ENCODE measurements around the gene TENT5C.

TENT5C gene

DNA sequence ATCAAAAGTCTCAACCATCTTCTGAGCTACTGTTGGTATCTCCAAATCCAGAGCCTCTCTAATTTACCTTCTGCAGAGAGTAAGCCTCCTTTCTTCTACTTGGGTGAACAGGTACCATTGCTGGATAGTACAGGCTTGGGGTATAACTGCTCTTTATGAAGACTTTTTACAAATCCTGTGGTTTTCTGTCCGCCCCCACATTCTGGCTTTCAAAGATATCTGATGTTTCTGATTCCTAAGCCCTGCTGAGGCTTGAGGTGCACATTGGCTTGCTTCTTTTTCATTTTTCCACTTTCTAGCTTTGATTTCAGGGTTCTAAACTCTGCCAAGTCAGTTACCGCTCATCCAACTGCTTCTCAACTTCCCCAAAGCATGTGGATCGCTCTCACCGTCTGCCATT, 37.1 kb downstream of the TENT5C start:
- Histone ChIP-seq H3K79me2 (ENCODE audit: control insufficient read depth, low read length) (no peaks in the 10 kb centered on the region), H3K27ac (ENCODE audit: low read depth, low read length) (no peak overlapping the region), H3K36me3 (ENCODE audit: control insufficient read depth, low read length) (no peaks in the 10 kb centered on the region), H4K20me1 (ENCODE audit: control insufficient read depth, insufficient read depth, low read depth, low read length) (no peaks in the 10 kb centered on the region), H3K4me3 (ENCODE audit: low read length) (no peak overlapping the region), H3K9me3 (ENCODE audit: control insufficient read depth, insufficient read depth, low read length) (no peaks in the 10 kb centered on the region), H3K4me1 (ENCODE audit: control insufficient read depth, low read length) (peaks cover 9% of the 10 kb centered on the region), H3K27me3 (ENCODE audit: control insufficient read depth, low read length) (0 out of 2 replicates have a peak, but pooled peaks cover 10% of the 10 kb centered on the region), H3F3A (ENCODE audit: control insufficient read depth, insufficient read depth) (no peaks in the 10 kb centered on the region), H3K9me2 (replicated peaks; ENCODE audit: control insufficient read depth, low read length) (no peaks in the 10 kb centered on the region), H3K4me2 (ENCODE audit: low read length) (no peak overlapping the region)
- no peak for TF ChIP-seq EZH2phosphoT487 (IDR thresholded peaks at IDR 0.05; ENCODE audit: borderline replicate concordance, low read length)
- TF ChIP-seq, protein P1, sequence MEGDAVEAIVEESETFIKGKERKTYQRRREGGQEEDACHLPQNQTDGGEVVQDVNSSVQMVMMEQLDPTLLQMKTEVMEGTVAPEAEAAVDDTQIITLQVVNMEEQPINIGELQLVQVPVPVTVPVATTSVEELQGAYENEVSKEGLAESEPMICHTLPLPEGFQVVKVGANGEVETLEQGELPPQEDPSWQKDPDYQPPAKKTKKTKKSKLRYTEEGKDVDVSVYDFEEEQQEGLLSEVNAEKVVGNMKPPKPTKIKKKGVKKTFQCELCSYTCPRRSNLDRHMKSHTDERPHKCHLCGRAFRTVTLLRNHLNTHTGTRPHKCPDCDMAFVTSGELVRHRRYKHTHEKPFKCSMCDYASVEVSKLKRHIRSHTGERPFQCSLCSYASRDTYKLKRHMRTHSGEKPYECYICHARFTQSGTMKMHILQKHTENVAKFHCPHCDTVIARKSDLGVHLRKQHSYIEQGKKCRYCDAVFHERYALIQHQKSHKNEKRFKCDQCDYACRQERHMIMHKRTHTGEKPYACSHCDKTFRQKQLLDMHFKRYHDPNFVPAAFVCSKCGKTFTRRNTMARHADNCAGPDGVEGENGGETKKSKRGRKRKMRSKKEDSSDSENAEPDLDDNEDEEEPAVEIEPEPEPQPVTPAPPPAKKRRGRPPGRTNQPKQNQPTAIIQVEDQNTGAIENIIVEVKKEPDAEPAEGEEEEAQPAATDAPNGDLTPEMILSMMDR (IDR thresholded peaks at IDR 0.05; ENCODE audit: low read depth, low read length, poor library complexity, severe bottlenecking) = no peak

DNA sequence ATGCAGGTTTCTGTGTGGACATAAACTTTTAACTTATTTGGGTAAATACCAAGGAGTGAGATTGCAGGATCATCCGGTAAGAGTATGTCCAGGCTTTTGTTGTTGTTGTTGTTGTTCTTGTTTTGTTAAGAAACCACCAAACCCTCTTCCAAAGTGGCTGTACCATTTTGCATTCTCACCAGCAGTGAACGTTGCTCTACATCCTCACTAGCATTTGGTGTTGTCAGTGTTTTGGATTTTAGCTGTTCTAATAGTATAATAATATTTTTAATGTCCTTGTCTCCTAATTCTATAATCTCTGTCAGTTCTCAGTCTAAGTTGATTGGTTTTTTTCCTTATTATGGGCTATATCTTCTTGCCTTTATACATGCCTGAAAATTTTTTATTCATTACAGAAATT, 37.8 kb downstream of the TENT5C start:
- Histone ChIP-seq H3K79me2 (ENCODE audit: control insufficient read depth, low read length) (no peaks in the 10 kb centered on the region), H3K4me1 (ENCODE audit: control insufficient read depth, low read length) (peaks cover 3% of the 10 kb centered on the region), H3K4me2 (ENCODE audit: low read length) (no peak overlapping the region), H3K27me3 (ENCODE audit: control insufficient read depth, low read length) (0 out of 2 replicates have a peak, but pooled peaks cover 6% of the 10 kb centered on the region), H3K9me3 (ENCODE audit: control insufficient read depth, insufficient read depth, low read length) (no peaks in the 10 kb centered on the region), H3K9me2 (replicated peaks; ENCODE audit: control insufficient read depth, low read length) (no peaks in the 10 kb centered on the region), H3K27ac (ENCODE audit: low read depth, low read length) (no peak overlapping the region), H3F3A (ENCODE audit: control insufficient read depth, insufficient read depth) (no peaks in the 10 kb centered on the region), H3K4me3 (ENCODE audit: low read length) (no peak overlapping the region), H3K36me3 (ENCODE audit: control insufficient read depth, low read length) (no peaks in the 10 kb centered on the region), H4K20me1 (ENCODE audit: control insufficient read depth, insufficient read depth, low read depth, low read length) (no peaks in the 10 kb centered on the region)
- TF ChIP-seq, protein P1 (IDR thresholded peaks at IDR 0.05; ENCODE audit: low read depth, low read length, poor library complexity, severe bottlenecking) = no peak
- no peak for TF ChIP-seq EZH2phosphoT487 (IDR thresholded peaks at IDR 0.05; ENCODE audit: borderline replicate concordance, low read length)

DNA sequence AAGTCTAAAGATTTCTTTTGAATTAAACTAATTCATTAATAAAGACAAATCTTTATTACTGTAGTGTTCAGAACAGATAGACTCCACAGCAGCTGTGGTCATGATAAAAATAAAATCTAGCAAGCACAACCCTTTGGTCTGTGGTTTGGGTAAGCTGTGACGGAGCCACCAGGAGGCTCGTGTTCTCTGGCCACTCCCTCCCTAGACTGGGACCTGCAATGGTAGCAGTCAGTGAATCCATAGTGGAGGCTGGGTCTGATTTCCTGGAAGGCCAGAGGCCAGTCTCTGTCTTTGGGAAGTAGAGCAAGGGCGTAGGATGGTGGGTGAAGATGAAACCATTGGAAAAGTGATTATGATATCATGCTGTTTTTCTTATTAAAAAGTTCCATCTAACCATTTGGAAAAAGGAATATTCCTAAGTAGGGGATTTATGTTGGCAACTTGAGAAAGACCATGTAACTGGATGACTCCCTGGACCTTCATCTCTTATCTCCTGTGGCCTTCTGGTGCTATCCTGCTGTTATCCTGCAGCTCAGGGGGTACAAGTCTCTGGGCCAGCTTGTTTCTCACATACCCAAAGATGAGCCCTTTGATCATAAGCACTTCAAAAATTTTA, 39.0 kb downstream of the TENT5C start:
- H3K9me3 ChIP-seq (ENCODE audit: control insufficient read depth, insufficient read depth, low read length) = no peaks in the 10 kb centered on the region
- 0 out of 2 replicates have a peak, but pooled peaks cover 6% of the 10 kb centered on the region for H3K27me3 ChIP-seq (ENCODE audit: control insufficient read depth, low read length)
- no peak overlapping the region for H3K4me2 ChIP-seq (ENCODE audit: low read length)
- TF ChIP-seq, protein P1 (IDR thresholded peaks at IDR 0.05; ENCODE audit: low read depth, low read length, poor library complexity, severe bottlenecking) = no peak
- TF ChIP-seq EZH2phosphoT487 (IDR thresholded peaks at IDR 0.05; ENCODE audit: borderline replicate concordance, low read length) = no peak
- H3K4me3 ChIP-seq (ENCODE audit: low read length) = no peak overlapping the region
- no peaks in the 10 kb centered on the region for H3K79me2 ChIP-seq (ENCODE audit: control insufficient read depth, low read length)
- no peaks in the 10 kb centered on the region for H4K20me1 ChIP-seq (ENCODE audit: control insufficient read depth, insufficient read depth, low read depth, low read length)
- no peaks in the 10 kb centered on the region for H3K9me2 ChIP-seq (replicated peaks; ENCODE audit: control insufficient read depth, low read length)
- no peak overlapping the region for H3K27ac ChIP-seq (ENCODE audit: low read depth, low read length)
- no peaks in the 10 kb centered on the region for H3K4me1 ChIP-seq (ENCODE audit: control insufficient read depth, low read length)
- no peaks in the 10 kb centered on the region for H3F3A ChIP-seq (ENCODE audit: control insufficient read depth, insufficient read depth)
- H3K36me3 ChIP-seq (ENCODE audit: control insufficient read depth, low read length) = no peaks in the 10 kb centered on the region

All from DOHH2 (cell line).